Colonic mucosa (tissue), 4 donors: ENCODE results near the gene GPC5. TPM values are rescaled to one million over a fixed set of nuclear protein-coding genes. Genes with fewer than 3 reads are reported as not detected.

Source experiments
- DNase-seq: peaks from one replicate; pipeline ENCODE4 v3.0.0-alpha.2; 2020
- H3K27ac ChIP-seq: fragments of 200-600 bp; one replicate; pipeline ENCODE4 v1.8.0; 2021
- H3K27me3 ChIP-seq: fragments of 200-600 bp; one replicate; pipeline ENCODE4 v1.8.0; 2021
- H3K36me3 ChIP-seq: fragments of 200-600 bp; one replicate; pipeline ENCODE4 v1.8.0; 2021
- H3K4me1 ChIP-seq: fragments of 200-600 bp; one replicate; pipeline ENCODE4 v1.8.0; 2021; ENCODE audit warnings: mild to moderate bottlenecking
- H3K4me3 ChIP-seq: fragments of 200-600 bp; one replicate; pipeline ENCODE4 v1.8.0; 2021
- H3K9ac ChIP-seq, 2 donors: one replicate each; pipeline ENCODE4 v1.7.0; 2013; ENCODE audit warnings: control low read depth in 2 of 2, low read depth in 2 of 2, low read length in 2 of 2
- H3K9me3 ChIP-seq: fragments of 200-600 bp; one replicate; pipeline ENCODE4 v1.8.0; 2021
- intact Hi-C: fragments of 100-400 bp; cut with DNase I; formaldehyde crosslinking; loops from one replicate; pipeline ENCODE4 v1.14.1; 2022
- total RNA-seq, 2 donors: library from RNA; stranded (reverse); fragmentation: NEBNext Ultra II Directional in 1 of 2; extraction: Animal tissue kit (Norgen Biotek cat#: 25700) in 1 of 2; gene quantifications; one replicate each; pipeline ENCODE4 v1.2.1, GENCODE V29; 2021
- TF ChIP-seq, protein P1 (sequence below): fragments of 200-600 bp; IDR thresholded peaks from one replicate; pipeline ENCODE4 v1.8.0; 2022; ENCODE audit warnings: antibody characterized with exemption, mild to moderate bottlenecking
- donor health status: healthy.
- donor health status: DM: no; HTN: no; CAD: no.
- donor health status: DM: no; HTN: no; CAD: no.

Gene GPC5
- total RNA-seq, 2 donors from 2014 or later: 0.42 TPM; not detected in 1

DNA sequence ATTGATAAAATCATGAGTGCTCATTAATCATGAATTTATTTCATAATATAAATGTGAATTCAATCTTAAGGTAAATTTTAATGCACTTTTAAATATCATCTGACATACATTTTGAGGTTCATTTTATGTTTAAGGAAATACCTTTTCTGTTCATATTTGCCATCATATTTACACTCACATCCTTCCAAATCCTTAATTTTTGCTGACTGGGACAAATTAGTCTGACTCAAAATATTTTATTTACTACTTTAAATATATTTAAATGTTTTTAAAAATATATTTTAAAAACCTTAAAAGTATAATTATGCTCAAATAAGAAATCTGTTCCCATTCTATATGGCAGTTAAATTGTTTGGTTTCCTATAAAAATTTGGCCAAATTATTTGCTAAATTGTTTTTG lies 438.1 kb downstream of the GPC5 start:
- DNase-seq: no peak
- intact Hi-C loops: no loop called here
- no peaks in the 10 kb centered on the region for H3K27me3 ChIP-seq
- TF ChIP-seq, protein P1, sequence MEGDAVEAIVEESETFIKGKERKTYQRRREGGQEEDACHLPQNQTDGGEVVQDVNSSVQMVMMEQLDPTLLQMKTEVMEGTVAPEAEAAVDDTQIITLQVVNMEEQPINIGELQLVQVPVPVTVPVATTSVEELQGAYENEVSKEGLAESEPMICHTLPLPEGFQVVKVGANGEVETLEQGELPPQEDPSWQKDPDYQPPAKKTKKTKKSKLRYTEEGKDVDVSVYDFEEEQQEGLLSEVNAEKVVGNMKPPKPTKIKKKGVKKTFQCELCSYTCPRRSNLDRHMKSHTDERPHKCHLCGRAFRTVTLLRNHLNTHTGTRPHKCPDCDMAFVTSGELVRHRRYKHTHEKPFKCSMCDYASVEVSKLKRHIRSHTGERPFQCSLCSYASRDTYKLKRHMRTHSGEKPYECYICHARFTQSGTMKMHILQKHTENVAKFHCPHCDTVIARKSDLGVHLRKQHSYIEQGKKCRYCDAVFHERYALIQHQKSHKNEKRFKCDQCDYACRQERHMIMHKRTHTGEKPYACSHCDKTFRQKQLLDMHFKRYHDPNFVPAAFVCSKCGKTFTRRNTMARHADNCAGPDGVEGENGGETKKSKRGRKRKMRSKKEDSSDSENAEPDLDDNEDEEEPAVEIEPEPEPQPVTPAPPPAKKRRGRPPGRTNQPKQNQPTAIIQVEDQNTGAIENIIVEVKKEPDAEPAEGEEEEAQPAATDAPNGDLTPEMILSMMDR: no peak
- H3K36me3 ChIP-seq: no peaks in the 10 kb centered on the region
- H3K4me1 ChIP-seq: no peaks in the 10 kb centered on the region
- H3K4me3 ChIP-seq: no peak overlapping the region
- H3K9ac ChIP-seq: no peak overlapping the region
- no peak overlapping the region for H3K27ac ChIP-seq
- H3K9me3 ChIP-seq: no peaks in the 10 kb centered on the region

GRCh38 chr13:91845612-91846011 lies 447.2 kb downstream of the GPC5 start:
- H3K4me3 ChIP-seq: no peak overlapping the region
- intact Hi-C loops: no loop called here
- H3K9ac ChIP-seq: no peak overlapping the region

GRCh38 chr13:91863699-91864098 lies 465.3 kb downstream of the GPC5 start:
- Histone ChIP-seq H3K9ac (no peak overlapping the region), H3K9me3 (no peaks in the 10 kb centered on the region), H3K4me1 (no peaks in the 10 kb centered on the region), H3K36me3 (no peaks in the 10 kb centered on the region), H3K4me3 (no peak overlapping the region), H3K27ac (no peak overlapping the region), H3K27me3 (no peaks in the 10 kb centered on the region)
- intact Hi-C loops: no loop called here
- TF ChIP-seq, protein P1: no peak
- DNase-seq: no peak

More at GRCh38 chr13:91845612-91846011, 447.2 kb downstream of the GPC5 start:
- H3K27me3 ChIP-seq: no peaks in the 10 kb centered on the region
- no peaks in the 10 kb centered on the region for H3K36me3 ChIP-seq
- no peaks in the 10 kb centered on the region for H3K9me3 ChIP-seq
- no peaks in the 10 kb centered on the region for H3K4me1 ChIP-seq
- no peak for DNase-seq
- H3K27ac ChIP-seq: no peak overlapping the region
- TF ChIP-seq, protein P1: no peak

- Histone ChIP-seq H3K27me3 (no peaks in the 10 kb centered on the region), H3K9me3 (no peaks in the 10 kb centered on the region), H3K4me1 (no peaks in the 10 kb centered on the region), H3K4me3 (no peak overlapping the region), H3K27ac (no peak overlapping the region), H3K9ac (no peak overlapping the region), H3K36me3 (no peaks in the 10 kb centered on the region)
- no peak for DNase-seq
- TF ChIP-seq, protein P1: no peak
- intact Hi-C loops: no loop called here
Measured at GRCh38 chr13:91868351-91868750, 469.9 kb downstream of the GPC5 start.

DNA sequence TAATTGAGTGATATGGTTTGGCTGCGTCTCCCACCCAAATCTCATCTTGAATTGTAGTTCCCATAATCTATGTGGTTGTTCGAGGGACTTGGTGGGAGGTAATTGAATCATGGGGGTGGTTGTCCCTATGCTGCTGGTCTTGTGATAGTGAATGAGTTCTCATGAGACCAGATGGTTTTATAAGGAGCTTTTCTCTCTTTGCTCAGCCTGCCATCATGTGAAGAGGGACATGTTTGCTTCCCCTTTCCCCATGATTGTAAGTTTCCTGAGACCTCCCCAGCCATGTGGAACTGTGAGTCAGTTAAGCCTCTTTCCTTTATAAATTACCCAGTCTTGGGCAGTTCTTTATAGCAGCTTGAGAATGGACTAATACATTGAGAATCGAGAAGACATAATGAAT lies 480.1 kb downstream of the GPC5 start:
- no peaks in the 10 kb centered on the region for H3K27me3 ChIP-seq
- H3K4me3 ChIP-seq: no peak overlapping the region
- H3K9ac ChIP-seq: no peak overlapping the region
- no peak overlapping the region for H3K27ac ChIP-seq
- no peaks in the 10 kb centered on the region for H3K36me3 ChIP-seq
- H3K4me1 ChIP-seq: no peaks in the 10 kb centered on the region
- intact Hi-C loops: no loop called here
- DNase-seq: no peak
- TF ChIP-seq, protein P1: no peak
- no peaks in the 10 kb centered on the region for H3K9me3 ChIP-seq

- H3K9me3 ChIP-seq: no peaks in the 10 kb centered on the region
- intact Hi-C loops: no loop called here
- no peak for DNase-seq
- TF ChIP-seq, protein P1: no peak
- H3K27ac ChIP-seq: no peak overlapping the region
- H3K4me1 ChIP-seq: no peaks in the 10 kb centered on the region
- H3K4me3 ChIP-seq: no peak overlapping the region
- no peaks in the 10 kb centered on the region for H3K36me3 ChIP-seq
- no peaks in the 10 kb centered on the region for H3K27me3 ChIP-seq
- no peak overlapping the region for H3K9ac ChIP-seq
Measured at GRCh38 chr13:91879360-91879759, 480.9 kb downstream of the GPC5 start.
